ENCODE measurements around the gene KREMEN1. TPM values are rescaled to one million over a fixed set of nuclear protein-coding genes. Genes with fewer than 3 reads are reported as not detected.

The KREMEN1 gene
- total RNA-seq, 1 experiment from 2014 or later: not detected

GRCh38 chr22:29156507-29156906 lies 83.7 kb downstream of the KREMEN1 start:
- Histone ChIP-seq H3K9me3 (ENCODE audit: low read length) (no peaks in the 10 kb centered on the region), H2AFZ (ENCODE audit: low read length) (no peak overlapping the region), H4K20me1 (ENCODE audit: insufficient read depth, low read depth, low read length) (no peaks in the 10 kb centered on the region), H3K4me2 (ENCODE audit: low read depth, low read length, poor library complexity, severe bottlenecking) (no peak overlapping the region), H3K9ac (ENCODE audit: low read length) (no peak overlapping the region), H3K4me3 (ENCODE audit: low read length) (no peak overlapping the region), H3K9me2 (replicated peaks; ENCODE audit: insufficient read depth, low read length) (no peaks in the 10 kb centered on the region), H3K79me2 (ENCODE audit: low read length) (no peaks in the 10 kb centered on the region), H3K36me3 (ENCODE audit: insufficient read depth, low read length) (no peaks in the 10 kb centered on the region), H3K27ac (ENCODE audit: low read length) (no peak overlapping the region), H3K27me3 (ENCODE audit: low read length) (no peaks in the 10 kb centered on the region), H3K4me1 (ENCODE audit: low read length) (no peaks in the 10 kb centered on the region)
- peak; percentile 69 for DNase-seq

GRCh38 chr22:29157759-29158535 lies 85.1 kb downstream of the KREMEN1 start:
- Histone ChIP-seq H3K36me3 (ENCODE audit: insufficient read depth, low read length) (no peaks in the 10 kb centered on the region), H3K9me3 (ENCODE audit: low read length) (no peaks in the 10 kb centered on the region), H3K27me3 (ENCODE audit: low read length) (no peaks in the 10 kb centered on the region), H4K20me1 (ENCODE audit: insufficient read depth, low read depth, low read length) (no peaks in the 10 kb centered on the region), H3K4me2 (ENCODE audit: low read depth, low read length, poor library complexity, severe bottlenecking) (no peak overlapping the region), H3K9me2 (replicated peaks; ENCODE audit: insufficient read depth, low read length) (no peaks in the 10 kb centered on the region), H3K9ac (ENCODE audit: low read length) (no peak overlapping the region), H2AFZ (ENCODE audit: low read length) (no peak overlapping the region), H3K27ac (ENCODE audit: low read length) (no peak overlapping the region), H3K79me2 (ENCODE audit: low read length) (no peaks in the 10 kb centered on the region), H3K4me3 (ENCODE audit: low read length) (no peak overlapping the region), H3K4me1 (ENCODE audit: low read length) (no peaks in the 10 kb centered on the region)
- DNase-seq: peak; percentile 60

DNA sequence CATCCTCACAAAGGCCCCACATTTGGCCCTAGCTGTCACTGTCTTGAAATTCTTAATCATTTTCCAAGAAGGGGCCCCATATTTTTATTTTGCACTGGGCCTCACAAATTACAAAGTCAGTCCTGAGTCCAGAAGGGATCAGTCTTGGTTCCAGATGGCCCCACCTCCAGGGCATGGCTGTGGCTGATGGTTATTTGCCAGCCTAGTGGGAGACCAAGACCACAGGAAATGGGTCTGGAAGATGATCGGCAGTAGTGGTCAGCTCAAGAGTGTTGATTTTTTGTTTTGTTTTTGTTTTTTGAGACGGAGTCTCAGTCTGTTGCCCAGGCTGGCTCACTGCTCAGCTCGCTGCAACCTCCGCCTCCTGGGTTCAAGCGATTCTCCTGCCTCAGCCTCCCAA lies 85.7 kb downstream of the KREMEN1 start:
- no peak for DNase-seq
- H3K36me3 ChIP-seq (ENCODE audit: insufficient read depth, low read length): no peaks in the 10 kb centered on the region
- H3K27ac ChIP-seq (ENCODE audit: low read length): no peak overlapping the region
- H3K4me2 ChIP-seq (ENCODE audit: low read depth, low read length, poor library complexity, severe bottlenecking): no peak overlapping the region
- H3K4me3 ChIP-seq (ENCODE audit: low read length): no peak overlapping the region
- no peaks in the 10 kb centered on the region for H3K79me2 ChIP-seq (ENCODE audit: low read length)
- H3K9ac ChIP-seq (ENCODE audit: low read length): no peak overlapping the region
- no peaks in the 10 kb centered on the region for H3K27me3 ChIP-seq (ENCODE audit: low read length)
- no peak overlapping the region for H2AFZ ChIP-seq (ENCODE audit: low read length)
- no peaks in the 10 kb centered on the region for H3K9me2 ChIP-seq (replicated peaks; ENCODE audit: insufficient read depth, low read length)
- H4K20me1 ChIP-seq (ENCODE audit: insufficient read depth, low read depth, low read length): no peaks in the 10 kb centered on the region
- H3K9me3 ChIP-seq (ENCODE audit: low read length): no peaks in the 10 kb centered on the region
- H3K4me1 ChIP-seq (ENCODE audit: low read length): no peaks in the 10 kb centered on the region

DNA sequence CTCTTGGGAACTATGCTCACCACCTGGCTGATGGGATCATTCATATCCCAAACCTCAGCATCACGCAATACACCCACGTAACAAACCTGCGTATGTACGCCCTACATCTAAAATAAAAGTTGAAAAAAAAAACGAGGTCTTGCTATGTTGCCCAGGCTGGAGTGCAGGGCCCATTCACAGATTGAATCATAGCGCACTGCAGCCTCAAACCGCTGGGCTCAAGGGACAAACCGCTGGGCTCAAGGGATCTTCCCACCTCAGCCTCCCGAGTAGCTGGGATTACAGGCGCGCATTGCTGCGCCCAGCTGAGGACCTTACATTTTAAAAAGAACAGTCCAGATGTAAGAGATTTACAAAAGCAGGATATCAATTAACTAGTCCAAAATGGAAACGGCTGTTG lies 91.0 kb downstream of the KREMEN1 start:
- H3K79me2 ChIP-seq (ENCODE audit: low read length): no peaks in the 10 kb centered on the region
- H3K4me3 ChIP-seq (ENCODE audit: low read length): no peak overlapping the region
- peaks cover 19% of the 10 kb centered on the region for H3K4me1 ChIP-seq (ENCODE audit: low read length)
- no peak overlapping the region for H3K9ac ChIP-seq (ENCODE audit: low read length)
- no peaks in the 10 kb centered on the region for H4K20me1 ChIP-seq (ENCODE audit: insufficient read depth, low read depth, low read length)
- H2AFZ ChIP-seq (ENCODE audit: low read length): no peak overlapping the region
- no peaks in the 10 kb centered on the region for H3K36me3 ChIP-seq (ENCODE audit: insufficient read depth, low read length)
- H3K27me3 ChIP-seq (ENCODE audit: low read length): no peaks in the 10 kb centered on the region
- H3K27ac ChIP-seq (ENCODE audit: low read length): no peak overlapping the region
- H3K4me2 ChIP-seq (ENCODE audit: low read depth, low read length, poor library complexity, severe bottlenecking): no peak overlapping the region
- DNase-seq: no peak
- H3K9me3 ChIP-seq (ENCODE audit: low read length): no peaks in the 10 kb centered on the region
- no peaks in the 10 kb centered on the region for H3K9me2 ChIP-seq (replicated peaks; ENCODE audit: insufficient read depth, low read length)

DNA sequence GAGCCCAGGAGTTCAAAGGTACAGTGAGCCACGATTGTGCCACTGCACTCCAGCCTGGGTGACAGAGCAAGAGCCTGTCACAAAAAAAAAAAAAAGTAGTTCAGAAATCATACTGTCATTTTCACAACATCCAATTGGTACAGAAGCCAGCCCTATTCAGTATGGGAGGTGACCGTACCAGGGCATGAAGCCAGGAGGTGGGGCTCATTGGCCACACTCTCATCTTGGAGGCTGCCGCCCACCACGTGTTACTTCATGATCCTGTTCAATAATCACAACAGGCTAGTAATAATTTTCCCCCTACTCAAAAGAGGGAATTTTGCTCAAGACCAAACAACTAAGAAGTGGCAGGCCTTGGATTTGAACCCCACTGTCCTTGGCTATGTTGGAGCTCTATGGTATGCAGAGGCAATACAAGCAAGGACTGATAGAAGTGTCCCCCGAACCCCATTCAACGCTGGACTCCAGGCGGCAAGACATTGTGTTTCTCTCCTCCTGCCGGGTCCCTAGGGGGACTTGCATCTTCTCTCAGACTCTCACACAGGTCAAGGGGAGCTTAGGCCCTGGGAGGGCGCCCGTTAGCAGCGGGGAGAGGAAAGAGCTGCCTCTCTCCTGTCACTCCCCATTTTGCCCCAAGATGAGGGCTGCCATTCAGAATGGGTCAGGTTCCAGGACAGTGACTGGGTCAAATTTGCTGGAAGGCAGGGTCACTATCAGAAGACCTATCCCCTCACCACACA lies 92.7 kb downstream of the KREMEN1 start:
- H3K36me3 ChIP-seq (ENCODE audit: insufficient read depth, low read length): no peaks in the 10 kb centered on the region
- no peaks in the 10 kb centered on the region for H3K9me2 ChIP-seq (replicated peaks; ENCODE audit: insufficient read depth, low read length)
- no peak overlapping the region for H3K4me3 ChIP-seq (ENCODE audit: low read length)
- no peak for DNase-seq
- H4K20me1 ChIP-seq (ENCODE audit: insufficient read depth, low read depth, low read length): no peaks in the 10 kb centered on the region
- peaks cover 19% of the 10 kb centered on the region for H3K4me1 ChIP-seq (ENCODE audit: low read length)
- H3K9ac ChIP-seq (ENCODE audit: low read length): no peak overlapping the region
- no peak overlapping the region for H3K27ac ChIP-seq (ENCODE audit: low read length)
- H2AFZ ChIP-seq (ENCODE audit: low read length): no peak overlapping the region
- no peak overlapping the region for H3K4me2 ChIP-seq (ENCODE audit: low read depth, low read length, poor library complexity, severe bottlenecking)
- no peaks in the 10 kb centered on the region for H3K79me2 ChIP-seq (ENCODE audit: low read length)
- H3K27me3 ChIP-seq (ENCODE audit: low read length): no peaks in the 10 kb centered on the region
- no peaks in the 10 kb centered on the region for H3K9me3 ChIP-seq (ENCODE audit: low read length)

DNA sequence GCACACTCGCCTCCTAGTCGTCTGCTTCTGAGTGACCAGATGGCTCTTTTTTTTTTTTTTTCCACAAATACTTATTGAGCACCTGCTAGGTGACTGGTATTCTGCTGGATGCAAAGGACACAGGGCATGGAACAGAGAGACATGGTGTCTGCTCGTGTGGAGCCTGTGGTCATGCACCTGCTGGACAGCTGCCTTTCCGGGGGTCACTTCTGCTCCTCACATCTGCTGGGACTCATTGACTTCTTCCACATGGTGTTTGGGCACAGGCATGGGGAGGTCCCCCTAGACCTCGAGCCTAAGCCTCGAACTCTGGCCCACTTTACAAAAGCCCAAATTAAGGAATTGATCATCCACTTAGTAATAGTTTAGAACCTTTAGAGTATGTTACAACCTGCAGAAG lies 93.3 kb downstream of the KREMEN1 start:
- no peaks in the 10 kb centered on the region for H4K20me1 ChIP-seq (ENCODE audit: insufficient read depth, low read depth, low read length)
- no peak overlapping the region for H3K4me2 ChIP-seq (ENCODE audit: low read depth, low read length, poor library complexity, severe bottlenecking)
- H3K27ac ChIP-seq (ENCODE audit: low read length): no peak overlapping the region
- no peaks in the 10 kb centered on the region for H3K36me3 ChIP-seq (ENCODE audit: insufficient read depth, low read length)
- H3K79me2 ChIP-seq (ENCODE audit: low read length): no peaks in the 10 kb centered on the region
- DNase-seq: no peak
- no peak overlapping the region for H3K9ac ChIP-seq (ENCODE audit: low read length)
- no peaks in the 10 kb centered on the region for H3K9me3 ChIP-seq (ENCODE audit: low read length)
- no peaks in the 10 kb centered on the region for H3K27me3 ChIP-seq (ENCODE audit: low read length)
- H3K4me3 ChIP-seq (ENCODE audit: low read length): no peak overlapping the region
- no peak overlapping the region for H2AFZ ChIP-seq (ENCODE audit: low read length)
- H3K9me2 ChIP-seq (replicated peaks; ENCODE audit: insufficient read depth, low read length): no peaks in the 10 kb centered on the region
- H3K4me1 ChIP-seq (ENCODE audit: low read length): peaks cover 19% of the 10 kb centered on the region

DNA sequence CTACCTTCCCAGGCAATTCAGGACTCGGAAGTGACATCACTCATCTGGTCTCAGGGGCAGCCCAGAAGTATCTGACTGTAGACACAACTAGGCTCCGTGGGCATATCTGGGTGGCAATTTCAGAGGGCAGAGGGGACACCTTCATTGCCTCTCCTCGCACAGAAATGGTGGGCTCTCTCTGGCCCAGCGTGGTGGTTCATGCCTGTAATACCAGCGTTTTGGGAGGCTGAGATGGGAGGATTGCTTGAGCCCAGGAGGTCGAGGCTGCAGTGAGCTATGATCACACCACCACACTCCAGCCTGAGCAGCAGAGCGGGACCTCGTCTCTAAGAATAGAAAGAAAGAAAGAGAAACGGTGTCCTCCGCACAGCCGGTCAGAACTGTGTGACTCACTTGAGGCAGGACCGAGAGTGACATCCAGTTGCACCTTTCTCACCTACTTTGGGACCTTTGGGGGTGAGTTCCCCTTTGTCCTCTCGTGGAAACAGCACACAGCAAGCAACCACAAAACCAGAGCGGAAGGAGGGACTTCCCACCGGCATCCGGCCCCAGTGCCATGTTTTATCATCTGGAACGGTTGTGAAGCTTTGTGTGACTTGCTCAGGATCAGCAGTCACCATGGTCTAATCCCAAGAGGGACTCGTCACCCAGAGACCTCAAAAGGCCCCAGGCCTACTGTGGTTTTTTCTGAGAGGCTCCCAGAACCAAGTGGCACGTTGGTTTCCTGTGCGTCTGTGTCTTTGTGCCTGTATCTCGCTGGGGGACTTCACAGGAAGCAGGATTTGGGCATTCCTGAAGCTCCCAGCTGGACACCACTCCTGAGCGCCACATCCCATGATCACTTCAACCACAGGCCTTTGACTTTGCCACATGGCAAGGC lies 94.4 kb downstream of the KREMEN1 start:
- peak; percentile 96 for DNase-seq
- Histone ChIP-seq H3K27ac (ENCODE audit: low read length) (no peak overlapping the region; the same call in 1 of the 2 replicates), H3K27me3 (ENCODE audit: low read length) (no peaks in the 10 kb centered on the region), H2AFZ (ENCODE audit: low read length) (no peak overlapping the region), H3K4me1 (ENCODE audit: low read length) (peaks cover 19% of the 10 kb centered on the region), H3K4me3 (ENCODE audit: low read length) (no peak overlapping the region), H3K79me2 (ENCODE audit: low read length) (no peaks in the 10 kb centered on the region), H3K9ac (ENCODE audit: low read length) (peak overlapping the region; percentile 18; the same call in 1 of the 2 replicates), H3K9me2 (replicated peaks; ENCODE audit: insufficient read depth, low read length) (no peaks in the 10 kb centered on the region), H4K20me1 (ENCODE audit: insufficient read depth, low read depth, low read length) (no peaks in the 10 kb centered on the region), H3K36me3 (ENCODE audit: insufficient read depth, low read length) (no peaks in the 10 kb centered on the region), H3K9me3 (ENCODE audit: low read length) (no peaks in the 10 kb centered on the region), H3K4me2 (ENCODE audit: low read depth, low read length, poor library complexity, severe bottlenecking) (peak overlapping the region; percentile 46)

- Histone ChIP-seq H3K27ac (ENCODE audit: low read length) (no peak overlapping the region), H3K9me3 (ENCODE audit: low read length) (peaks cover 6% of the 10 kb centered on the region), H3K9me2 (replicated peaks; ENCODE audit: insufficient read depth, low read length) (no peaks in the 10 kb centered on the region), H3K79me2 (ENCODE audit: low read length) (no peaks in the 10 kb centered on the region), H3K4me2 (ENCODE audit: low read depth, low read length, poor library complexity, severe bottlenecking) (no peak overlapping the region), H3K4me3 (ENCODE audit: low read length) (no peak overlapping the region), H4K20me1 (ENCODE audit: insufficient read depth, low read depth, low read length) (no peaks in the 10 kb centered on the region), H3K9ac (ENCODE audit: low read length) (no peak overlapping the region), H2AFZ (ENCODE audit: low read length) (no peak overlapping the region), H3K36me3 (ENCODE audit: insufficient read depth, low read length) (no peaks in the 10 kb centered on the region), H3K4me1 (ENCODE audit: low read length) (peaks cover 13% of the 10 kb centered on the region), H3K27me3 (ENCODE audit: low read length) (no peaks in the 10 kb centered on the region)
- DNase-seq: no peak
These were observed 98.9 kb downstream of the KREMEN1 start for GRCh38 chr22:29171721-29172120.
